Motor neuron (in vitro differentiated cells): ENCODE results near the gene CCBE1. TPM values are rescaled to one million over a fixed set of nuclear protein-coding genes. Genes with fewer than 3 reads are reported as not detected.

Experiments
- ATAC-seq, 8 experiments: fragments of 200-7000 bp; cut with Tn5 transposase; replicated peaks in 6 of 8; 2 replicates each; pipeline ENCODE4 v1.8.0; 2021; ENCODE audit warnings: mild to moderate bottlenecking in 8 of 8, moderate library complexity in 8 of 8
- H3K27ac ChIP-seq, 2 donors: fragments of 250-450 bp; sonication (Bioruptor Pico); 2 replicates each; pipeline ENCODE4 v1.9.0; 2021; ENCODE audit warnings: antibody characterized with exemption in 2 of 2, mild to moderate bottlenecking in 2 of 2, moderate library complexity in 1 of 2
- H3K4me1 ChIP-seq, 2 donors: fragments of 250-450 bp; sonication (Bioruptor Pico); replicated peaks in 1 of 2; 2 replicates each; pipeline ENCODE4 v1.6.1; 2021; ENCODE audit warnings: antibody characterized with exemption in 2 of 2, mild to moderate bottlenecking in 2 of 2, moderate library complexity in 1 of 2
- H3K4me3 ChIP-seq, 5 donors: fragments of 250-450 bp; sonication (Bioruptor Pico); 2 replicates each; pipeline ENCODE4 v1.9.0; 2021; ENCODE audit warnings: antibody characterized with exemption in 5 of 5, mild to moderate bottlenecking in 5 of 5, moderate library complexity in 4 of 5
- WGBS, 10 experiments: fragments of 450-650 bp; shearing (Covaris generic); methylation state at CpG; one replicate each; pipeline ENCODE4 v1.0.0; 2022; 5-methylcytosine and 5-hydroxymethylcytosine counted together
- in situ Hi-C, 9 experiments: fragments of 400-800 bp; cut with MboI; loops; one replicate each; pipeline ENCODE4 v1.15.0; 2021; ENCODE audit warnings: low sequenced_read_pairs in 9 of 9, low pct_unique_long_range_greater_than_20kb in 2 of 9; ENCODE audit not compliant: unreplicated experiment in 9 of 9
- total RNA-seq, 8 experiments: library from RNA; unstranded; fragments of 300-600 nt; gene quantifications; 2 replicates each; pipeline versions ENCODE4 v1.2.3 to v1.2.4, GENCODE V29; 2022

Gene CCBE1
- total RNA-seq, 8 experiments from 2014 or later: 0.04 to 5.5 (median 1.1) TPM

DNA sequence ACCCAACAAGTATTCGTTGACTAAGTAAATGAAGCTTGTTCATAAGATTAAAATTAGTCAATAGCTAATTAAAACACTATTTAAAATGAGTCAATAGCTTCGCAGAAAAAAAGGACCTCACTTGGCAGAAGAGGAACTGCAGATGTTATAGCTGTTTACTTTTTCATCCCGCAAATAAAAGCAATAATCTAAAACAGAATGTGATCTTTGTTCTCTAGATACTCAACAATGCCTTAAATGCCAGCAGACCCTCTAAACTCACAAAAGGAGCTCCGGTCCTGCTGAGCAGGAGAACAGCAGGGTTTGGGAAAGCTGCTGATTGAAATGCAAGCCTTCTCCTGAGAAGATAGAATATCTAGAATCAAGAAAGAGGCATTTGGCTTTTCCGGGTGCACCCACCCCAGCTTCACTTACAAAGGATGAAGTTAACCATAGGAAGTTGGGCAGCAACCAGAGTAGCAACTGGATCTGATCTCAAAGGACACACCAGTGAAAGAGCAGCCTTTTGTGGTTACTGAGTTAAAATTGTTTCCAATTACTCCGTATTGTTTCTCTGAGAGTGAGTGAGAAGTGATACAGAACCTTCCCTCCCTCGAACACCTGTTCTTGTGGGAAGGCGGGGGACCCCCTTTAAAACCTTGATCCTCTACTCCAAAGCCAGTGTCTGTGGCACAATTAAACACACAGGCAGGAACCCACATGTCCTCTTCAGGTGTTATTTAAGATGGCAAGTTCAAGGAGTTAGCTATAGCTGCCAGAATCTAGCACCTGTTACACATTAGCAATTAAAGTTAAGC is 6.8 kb downstream of the CCBE1 start:
- Histone ChIP-seq H3K4me1 (peaks cover 0 to 5% of the 10 kb centered on the region in 2 donors), H3K27ac (no peak overlapping the region), H3K4me3 (no peak overlapping the region)
- WGBS, 10 experiments: 0 to 41% (median 21%) methylated on average over 2 to 7 of the region's 8 CpGs; no CpG with 5 or more reads in 1 of the 10 experiments
- ATAC-seq: no peak
- in situ Hi-C loops: no loop called here

DNA sequence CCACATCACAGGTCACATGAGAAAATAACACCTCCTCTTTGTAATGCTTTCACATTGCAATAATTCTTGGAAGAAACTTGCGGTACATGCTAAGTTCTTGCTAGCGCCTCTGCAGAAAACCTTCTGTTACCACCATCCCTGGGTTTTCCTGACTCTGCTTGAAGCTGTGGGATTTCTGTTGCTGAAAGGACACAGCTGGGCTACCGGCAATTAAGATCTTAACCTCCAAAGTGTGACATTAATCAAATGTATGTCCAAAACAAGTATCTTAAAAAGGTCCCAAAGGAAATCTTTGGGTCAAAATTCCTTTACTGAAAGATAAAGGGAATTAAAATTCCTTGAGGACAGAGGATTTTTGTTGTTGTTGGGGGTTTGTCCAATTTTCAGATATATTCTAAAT is 7.5 kb downstream of the CCBE1 start:
- Histone ChIP-seq H3K4me1 (no peaks in the 10 kb centered on the region), H3K4me3 (no peak overlapping the region), H3K27ac (no peak overlapping the region)
- in situ Hi-C loops: no loop called here
- WGBS, 10 experiments: 0 to 70% (median 60%) methylated on average over 1 to 3 of the region's 3 CpGs; no CpG with 5 or more reads in 1 of the 10 experiments
- no peak for ATAC-seq

DNA sequence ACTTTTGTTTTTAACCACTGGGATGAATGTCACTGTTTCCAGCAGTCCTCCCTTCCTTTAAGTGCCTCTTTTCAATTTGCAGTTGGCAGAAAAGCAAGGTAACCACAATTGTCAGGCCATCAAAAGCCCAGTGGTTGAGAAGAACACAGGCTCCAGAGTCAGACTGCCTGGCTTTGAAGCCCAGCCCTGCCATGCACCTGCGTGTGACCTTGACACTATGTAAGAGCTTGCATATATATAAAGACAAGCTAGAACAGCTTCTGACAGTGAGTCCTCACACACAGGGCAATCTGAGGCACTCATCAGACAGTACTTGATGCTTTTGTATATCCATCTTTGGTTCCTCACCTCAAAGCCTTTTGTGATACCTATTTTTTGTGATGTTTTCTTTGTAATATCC is 11.0 kb downstream of the CCBE1 start:
- in situ Hi-C loops: no loop called here
- Histone ChIP-seq H3K4me3 (no peak overlapping the region), H3K4me1 (no peaks in the 10 kb centered on the region), H3K27ac (no peak overlapping the region)
- no peak for ATAC-seq
- WGBS, 10 experiments: 60 to 100% (median 90%) methylated on average over 1 of the region's 1 CpG; no CpG with 5 or more reads in 6 of the 10 experiments

DNA sequence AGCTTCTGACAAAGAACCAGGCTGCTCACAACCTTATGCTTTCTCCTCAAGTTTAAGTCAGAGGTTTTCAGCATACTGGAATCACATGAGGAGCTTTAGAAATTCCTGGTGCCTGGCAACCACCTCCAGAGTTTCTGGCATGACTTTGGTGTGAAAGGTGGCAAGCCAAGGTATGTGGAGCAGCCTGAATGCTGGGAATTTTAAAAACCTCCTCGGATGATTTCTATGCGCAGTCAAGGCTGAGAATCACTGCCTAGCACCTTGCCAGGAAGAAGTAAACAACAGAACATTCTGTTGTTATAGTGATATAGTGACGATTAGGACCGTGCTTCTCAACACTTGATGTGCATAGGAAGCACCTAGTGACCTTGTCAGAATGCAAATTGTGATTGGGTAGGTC is 11.7 kb downstream of the CCBE1 start:
- Histone ChIP-seq H3K4me3 (no peak overlapping the region), H3K27ac (no peak overlapping the region), H3K4me1 (no peaks in the 10 kb centered on the region)
- ATAC-seq: peak in 2 of 8 experiments; percentile 16 to 63
- 0 to 79% (median 50%) methylated on average over 2 to 4 of the region's 4 CpGs; no CpG with 5 or more reads in 3 of the 10 experiments for WGBS, 10 experiments
- in situ Hi-C loops: no loop called here

DNA sequence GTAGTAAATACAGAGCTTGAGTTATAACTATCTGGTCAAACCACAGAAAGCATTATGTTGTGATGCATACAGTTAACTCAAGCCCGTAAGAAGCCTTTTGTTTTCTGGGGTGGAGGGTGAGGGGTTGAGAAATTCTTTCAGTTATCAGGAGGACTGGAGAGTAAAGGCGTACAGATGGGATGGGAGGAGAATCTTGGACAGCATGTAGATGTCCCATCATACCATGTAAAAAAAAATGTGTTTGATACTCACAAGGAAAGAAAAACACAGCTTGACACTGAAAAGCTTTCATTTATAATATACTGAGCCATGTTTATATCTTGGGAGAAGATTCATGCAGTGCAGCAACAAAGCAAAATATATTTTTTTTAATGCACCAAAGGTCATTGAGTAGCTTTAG is 12.4 kb downstream of the CCBE1 start:
- Histone ChIP-seq H3K27ac (no peak overlapping the region), H3K4me3 (no peak overlapping the region), H3K4me1 (no peaks in the 10 kb centered on the region)
- no peak for ATAC-seq
- in situ Hi-C loops: no loop called here
- WGBS, 10 experiments: 67 to 100% (median 79%) methylated on average over 1 to 2 of the region's 2 CpGs

DNA sequence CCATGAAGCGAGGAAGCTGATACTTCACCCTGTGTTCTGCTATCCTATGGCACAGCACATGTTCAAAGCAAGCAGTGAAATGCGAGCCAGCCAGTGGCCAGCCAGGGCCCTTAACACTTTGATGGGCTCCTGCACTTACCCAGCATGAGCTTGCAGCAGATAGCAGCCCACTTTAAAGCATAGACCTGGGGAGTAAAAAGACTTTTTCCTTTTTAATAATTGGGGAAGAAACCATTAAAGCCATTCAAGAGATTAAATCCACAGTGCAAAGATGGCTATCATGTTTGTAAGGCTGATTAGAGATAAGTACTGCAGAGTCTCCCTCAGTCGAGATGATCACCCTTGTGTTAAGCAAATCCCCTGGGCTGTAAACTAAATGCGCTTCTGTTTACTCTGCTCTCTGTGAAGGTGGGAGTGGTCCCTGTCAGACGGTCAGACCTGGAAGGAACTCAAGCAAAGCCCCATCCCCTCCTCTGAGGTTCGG is 15.7 kb downstream of the CCBE1 start:
- 20 to 100% (median 67%) methylated on average over 1 to 5 of the region's 6 CpGs; no CpG with 5 or more reads in 1 of the 10 experiments for WGBS, 10 experiments
- in situ Hi-C loops: no loop called here
- Histone ChIP-seq H3K27ac (no peak overlapping the region), H3K4me3 (no peak overlapping the region), H3K4me1 (no peaks in the 10 kb centered on the region)
- ATAC-seq: no peak

DNA sequence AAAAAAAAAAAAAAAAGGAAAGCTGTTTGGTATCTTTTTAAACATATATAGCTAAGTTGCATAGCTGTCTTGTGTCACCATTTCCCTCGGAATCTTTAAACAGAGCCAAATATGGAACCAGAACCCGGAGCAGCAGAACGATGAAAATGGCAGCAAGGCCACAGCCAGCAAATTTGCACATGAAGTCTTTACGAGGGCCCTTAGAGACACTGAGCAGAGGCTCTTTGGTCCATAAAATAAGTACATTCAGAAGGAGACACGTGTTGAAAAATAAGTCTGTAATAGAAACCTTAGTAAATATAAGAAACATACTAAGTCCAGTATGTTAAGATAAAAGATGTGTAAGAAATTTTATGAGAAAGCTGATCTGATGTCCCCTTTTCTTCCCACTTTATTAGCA is 16.2 kb downstream of the CCBE1 start:
- no peak overlapping the region for H3K27ac ChIP-seq
- H3K4me1 ChIP-seq: no peaks in the 10 kb centered on the region
- no peak overlapping the region for H3K4me3 ChIP-seq
- no peak for ATAC-seq
- in situ Hi-C loops: no loop called here
- WGBS, 10 experiments: 44 to 83% (median 74%) methylated on average over 3 to 5 of the region's 5 CpGs

DNA sequence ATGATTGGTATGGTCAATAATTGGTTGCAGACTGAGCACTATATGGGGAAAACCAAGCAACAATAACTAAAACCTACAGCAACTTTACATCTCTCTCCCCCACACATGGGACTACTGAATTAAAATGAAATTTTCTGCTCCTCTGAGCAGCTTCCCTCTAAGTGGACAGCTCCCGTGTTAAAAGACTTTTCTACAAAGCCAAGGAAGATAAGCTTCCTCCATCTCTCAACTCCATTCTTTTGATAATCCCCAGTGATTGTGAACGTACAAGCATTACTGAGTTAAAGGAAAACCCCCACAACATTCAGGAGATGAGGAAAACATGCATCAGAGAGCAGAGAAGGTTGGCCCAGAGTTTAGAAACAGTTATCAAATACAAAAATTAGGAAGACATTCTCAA is 21.9 kb downstream of the CCBE1 start:
- Histone ChIP-seq H3K4me1 (peaks cover 7 to 15% of the 10 kb centered on the region in 2 donors), H3K4me3 (no peak overlapping the region), H3K27ac (no peak overlapping the region)
- in situ Hi-C loops: no loop called here
- ATAC-seq: no peak
- WGBS, 10 experiments: 0 to 80% (median 59%) methylated on average over 1 to 2 of the region's 2 CpGs; no CpG with 5 or more reads in 2 of the 10 experiments

DNA sequence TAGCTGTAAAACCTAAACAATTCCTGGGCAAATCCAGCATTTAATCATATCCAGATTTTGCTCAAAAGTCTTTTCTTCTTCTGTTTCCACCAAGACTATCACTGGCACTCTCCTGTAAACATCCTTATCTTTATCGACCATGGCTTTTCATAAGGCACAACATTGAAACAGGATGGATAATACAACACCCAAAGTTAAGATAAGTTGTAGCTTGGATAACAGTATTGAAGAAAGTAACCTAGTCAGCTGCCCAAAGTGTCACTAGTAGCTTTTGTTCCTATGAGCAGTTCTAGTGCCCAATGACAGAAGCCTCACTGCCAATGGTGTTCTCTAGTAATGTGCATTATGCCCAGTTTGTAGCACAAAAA is 22.3 kb downstream of the CCBE1 start:
- H3K27ac ChIP-seq: no peak overlapping the region
- H3K4me3 ChIP-seq: no peak overlapping the region
- 14 to 93% (median 60%) methylated on average over 1 of the region's 1 CpG; no CpG with 5 or more reads in 1 of the 10 experiments for WGBS, 10 experiments
- no peak for ATAC-seq
- peaks cover 7 to 15% of the 10 kb centered on the region in 2 donors for H3K4me1 ChIP-seq
- in situ Hi-C loops: no loop called here

DNA sequence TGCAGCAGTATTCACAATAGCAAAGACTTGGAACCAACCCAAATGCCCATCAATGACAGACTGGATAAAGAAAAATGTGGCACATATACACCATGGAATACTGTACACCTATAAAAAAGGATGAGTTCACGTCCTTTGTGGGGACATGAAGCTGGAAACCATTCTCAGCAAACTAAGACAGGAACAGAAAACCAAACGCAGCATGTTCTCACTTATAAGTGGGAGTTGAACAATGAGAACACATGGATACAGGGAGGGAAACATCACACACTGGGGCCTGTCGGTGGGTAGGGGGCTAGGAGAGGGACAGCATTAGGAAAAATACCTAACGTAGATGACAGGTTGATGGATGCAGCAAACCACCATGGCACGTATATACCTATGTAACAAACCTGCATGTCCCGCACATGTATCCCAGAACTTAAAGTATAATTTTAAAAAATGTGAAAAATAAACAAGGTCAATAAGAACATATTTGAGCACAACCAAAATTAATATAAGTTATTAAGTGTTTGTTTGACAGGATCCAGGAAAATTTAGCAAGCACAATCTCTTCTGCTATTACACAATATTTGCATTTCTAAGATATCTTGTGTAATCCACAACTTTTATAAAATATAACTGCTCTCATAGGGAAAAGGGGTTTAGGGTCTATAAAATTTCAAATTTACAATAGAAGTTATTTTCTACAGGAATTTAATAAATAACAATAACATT is 22.9 kb downstream of the CCBE1 start:
- 66 to 100% (median 89%) methylated on average over 1 to 6 of the region's 6 CpGs for WGBS, 10 experiments
- ATAC-seq: no peak

DNA sequence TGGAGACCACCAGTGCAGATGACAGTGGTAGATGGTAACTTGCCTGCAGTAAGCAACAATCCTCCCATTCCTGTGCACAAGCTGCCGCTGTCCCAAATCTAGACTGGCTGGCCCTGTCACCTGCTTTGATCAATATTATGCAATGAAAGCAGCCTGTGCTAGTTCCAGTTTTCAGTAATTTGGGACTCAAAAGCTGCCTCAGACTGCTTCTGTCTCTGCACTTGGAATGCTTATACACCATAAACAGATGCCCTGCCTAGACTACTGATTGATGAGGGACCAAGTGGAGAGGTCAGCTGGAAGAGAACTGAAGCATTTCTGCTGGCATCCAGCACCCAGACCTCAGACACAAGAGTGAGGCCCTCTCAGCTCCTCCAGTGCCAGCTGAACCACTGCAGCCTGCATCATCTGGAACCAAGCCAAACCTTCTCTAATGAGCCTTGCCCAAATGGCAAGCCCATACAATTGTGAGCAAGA is 24.9 kb downstream of the CCBE1 start:
- in situ Hi-C loops: no loop called here
- H3K4me1 ChIP-seq: peaks cover 7 to 15% of the 10 kb centered on the region in 2 donors
- no peak overlapping the region for H3K4me3 ChIP-seq
- WGBS, 10 experiments: 0 to 100% (median 44%) methylated on average over 1 of the region's 1 CpG; no CpG with 5 or more reads in 6 of the 10 experiments
- ATAC-seq: peak in 5 of 8 experiments; percentile 16 to 79 (median 76)
- no peak overlapping the region for H3K27ac ChIP-seq

More for the DNA sequence above, 22.9 kb downstream of the CCBE1 start:
- in situ Hi-C loops: no loop called here
- no peak overlapping the region for H3K4me3 ChIP-seq
- H3K4me1 ChIP-seq: peaks cover 7 to 15% of the 10 kb centered on the region in 2 donors
- H3K27ac ChIP-seq: no peak overlapping the region

DNA sequence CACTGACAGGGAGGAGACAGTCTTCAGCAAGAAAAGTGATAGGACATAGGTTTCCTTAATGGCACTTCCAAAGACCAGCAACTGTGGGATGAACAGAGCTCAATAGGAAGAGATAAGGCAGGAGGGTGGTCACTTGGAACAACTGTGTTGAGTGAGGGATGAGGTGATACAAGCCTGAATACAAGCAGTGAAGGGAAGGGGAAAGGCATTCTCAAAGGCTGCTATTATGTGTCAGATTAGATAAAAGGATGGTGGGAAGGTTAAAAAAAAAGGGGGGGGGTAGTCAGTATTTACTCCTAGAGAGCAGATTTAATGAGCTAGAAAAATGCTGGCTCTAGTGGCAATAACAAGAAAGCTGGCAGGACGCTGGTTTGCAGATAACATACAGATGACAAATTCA is 25.7 kb downstream of the CCBE1 start:
- Histone ChIP-seq H3K27ac (no peak overlapping the region), H3K4me3 (no peak overlapping the region), H3K4me1 (peaks cover 7 to 15% of the 10 kb centered on the region in 2 donors)
- 0 to 89% (median 64%) methylated on average over 1 of the region's 1 CpG; no CpG with 5 or more reads in 2 of the 10 experiments for WGBS, 10 experiments
- in situ Hi-C loops: no loop called here
- no peak for ATAC-seq
